ENCODE measurements around the gene NAP1L5.

DNA sequence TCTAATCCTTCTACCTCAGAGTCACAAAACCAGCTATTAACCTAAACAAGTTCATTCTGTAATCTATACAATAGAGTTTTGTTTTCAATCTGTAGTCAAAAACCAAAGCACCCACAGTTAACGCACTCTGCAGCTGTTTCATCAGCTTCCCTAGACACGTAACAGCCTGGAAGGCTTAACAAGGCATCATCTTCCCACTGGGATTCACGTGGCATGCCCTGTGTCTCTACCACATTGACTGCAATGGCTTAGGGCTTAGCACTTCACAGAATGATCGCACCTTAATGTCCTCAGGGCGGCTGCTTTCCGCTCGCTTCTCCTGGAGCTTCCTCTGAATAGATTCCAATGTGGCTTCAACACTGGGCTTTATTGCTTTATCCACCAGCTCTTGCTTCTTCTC is 49.7 kb upstream of the NAP1L5 start:
- no peak for TF ChIP-seq POLR2A (IDR thresholded peaks at IDR 0.05; ENCODE audit: borderline replicate concordance, extremely low read depth, insufficient read depth, insufficient read length)
- TF ChIP-seq CEBPB (IDR thresholded peaks at IDR 0.05; ENCODE audit: low read depth), result no peak
- TF ChIP-seq EZH2 (IDR thresholded peaks at IDR 0.05), result no peak
- TF ChIP-seq, protein P1, sequence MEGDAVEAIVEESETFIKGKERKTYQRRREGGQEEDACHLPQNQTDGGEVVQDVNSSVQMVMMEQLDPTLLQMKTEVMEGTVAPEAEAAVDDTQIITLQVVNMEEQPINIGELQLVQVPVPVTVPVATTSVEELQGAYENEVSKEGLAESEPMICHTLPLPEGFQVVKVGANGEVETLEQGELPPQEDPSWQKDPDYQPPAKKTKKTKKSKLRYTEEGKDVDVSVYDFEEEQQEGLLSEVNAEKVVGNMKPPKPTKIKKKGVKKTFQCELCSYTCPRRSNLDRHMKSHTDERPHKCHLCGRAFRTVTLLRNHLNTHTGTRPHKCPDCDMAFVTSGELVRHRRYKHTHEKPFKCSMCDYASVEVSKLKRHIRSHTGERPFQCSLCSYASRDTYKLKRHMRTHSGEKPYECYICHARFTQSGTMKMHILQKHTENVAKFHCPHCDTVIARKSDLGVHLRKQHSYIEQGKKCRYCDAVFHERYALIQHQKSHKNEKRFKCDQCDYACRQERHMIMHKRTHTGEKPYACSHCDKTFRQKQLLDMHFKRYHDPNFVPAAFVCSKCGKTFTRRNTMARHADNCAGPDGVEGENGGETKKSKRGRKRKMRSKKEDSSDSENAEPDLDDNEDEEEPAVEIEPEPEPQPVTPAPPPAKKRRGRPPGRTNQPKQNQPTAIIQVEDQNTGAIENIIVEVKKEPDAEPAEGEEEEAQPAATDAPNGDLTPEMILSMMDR (IDR thresholded peaks at IDR 0.05 in 2 of 3, conservative IDR thresholded peaks at IDR 0.05 in 1 of 3; ENCODE audit: borderline replicate concordance in 1 of 3, insufficient read depth in 1 of 3, low read depth in 2 of 3, low read length in 2 of 3), result no peak
- TF ChIP-seq EGR1 (IDR thresholded peaks at IDR 0.05; ENCODE audit: low read depth), result no peak
- TF ChIP-seq, protein P2, sequence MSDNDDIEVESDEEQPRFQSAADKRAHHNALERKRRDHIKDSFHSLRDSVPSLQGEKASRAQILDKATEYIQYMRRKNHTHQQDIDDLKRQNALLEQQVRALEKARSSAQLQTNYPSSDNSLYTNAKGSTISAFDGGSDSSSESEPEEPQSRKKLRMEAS (IDR thresholded peaks at IDR 0.05), result no peak
- no peak for TF ChIP-seq POLR2AphosphoS5 (IDR thresholded peaks at IDR 0.05; ENCODE audit: low read depth, low read length)
- no peak for TF ChIP-seq SP1 (IDR thresholded peaks at IDR 0.05; ENCODE audit: low read depth)
- TF ChIP-seq ZNF274 (IDR thresholded peaks at IDR 0.05; ENCODE audit: low read depth, low read length), result no peak
- TF ChIP-seq, protein P3, sequence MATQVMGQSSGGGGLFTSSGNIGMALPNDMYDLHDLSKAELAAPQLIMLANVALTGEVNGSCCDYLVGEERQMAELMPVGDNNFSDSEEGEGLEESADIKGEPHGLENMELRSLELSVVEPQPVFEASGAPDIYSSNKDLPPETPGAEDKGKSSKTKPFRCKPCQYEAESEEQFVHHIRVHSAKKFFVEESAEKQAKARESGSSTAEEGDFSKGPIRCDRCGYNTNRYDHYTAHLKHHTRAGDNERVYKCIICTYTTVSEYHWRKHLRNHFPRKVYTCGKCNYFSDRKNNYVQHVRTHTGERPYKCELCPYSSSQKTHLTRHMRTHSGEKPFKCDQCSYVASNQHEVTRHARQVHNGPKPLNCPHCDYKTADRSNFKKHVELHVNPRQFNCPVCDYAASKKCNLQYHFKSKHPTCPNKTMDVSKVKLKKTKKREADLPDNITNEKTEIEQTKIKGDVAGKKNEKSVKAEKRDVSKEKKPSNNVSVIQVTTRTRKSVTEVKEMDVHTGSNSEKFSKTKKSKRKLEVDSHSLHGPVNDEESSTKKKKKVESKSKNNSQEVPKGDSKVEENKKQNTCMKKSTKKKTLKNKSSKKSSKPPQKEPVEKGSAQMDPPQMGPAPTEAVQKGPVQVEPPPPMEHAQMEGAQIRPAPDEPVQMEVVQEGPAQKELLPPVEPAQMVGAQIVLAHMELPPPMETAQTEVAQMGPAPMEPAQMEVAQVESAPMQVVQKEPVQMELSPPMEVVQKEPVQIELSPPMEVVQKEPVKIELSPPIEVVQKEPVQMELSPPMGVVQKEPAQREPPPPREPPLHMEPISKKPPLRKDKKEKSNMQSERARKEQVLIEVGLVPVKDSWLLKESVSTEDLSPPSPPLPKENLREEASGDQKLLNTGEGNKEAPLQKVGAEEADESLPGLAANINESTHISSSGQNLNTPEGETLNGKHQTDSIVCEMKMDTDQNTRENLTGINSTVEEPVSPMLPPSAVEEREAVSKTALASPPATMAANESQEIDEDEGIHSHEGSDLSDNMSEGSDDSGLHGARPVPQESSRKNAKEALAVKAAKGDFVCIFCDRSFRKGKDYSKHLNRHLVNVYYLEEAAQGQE (IDR thresholded peaks at IDR 0.05; ENCODE audit: low read depth), result no peak

All from HCT116 (cell line).